GM21576 (cell line): ENCODE measurements around the gene IFNLR1.
A peak's percentile ranks its signal among the peaks of the same experiment; 100 is the strongest.

Experiments used
- ATAC-seq: cut with Tn5 transposase; IDR thresholded peaks from one replicate; pipeline ENCODE4 v1.9.1; 2021; ENCODE audit warnings: mild to moderate bottlenecking, moderate library complexity; ENCODE audit not compliant: unreplicated experiment

IFNLR1 gene

GRCh38 chr1:24206516-24207394, 19.7 kb upstream of the IFNLR1 start:
- no peak for ATAC-seq

GRCh38 chr1:24206083-24206464, 19.0 kb upstream of the IFNLR1 start:
- no peak for ATAC-seq

GRCh38 chr1:24205345-24206082, 18.4 kb upstream of the IFNLR1 start:
- ATAC-seq = no peak

- no peak for ATAC-seq
Measured at GRCh38 chr1:24204116-24204515, 17.0 kb upstream of the IFNLR1 start.

- no peak for ATAC-seq
Measured at GRCh38 chr1:24203404-24203803, 16.3 kb upstream of the IFNLR1 start.

- ATAC-seq = no peak
Measured at GRCh38 chr1:24202987-24203386, 15.9 kb upstream of the IFNLR1 start.

GRCh38 chr1:24202556-24202955, 15.5 kb upstream of the IFNLR1 start:
- ATAC-seq = no peak

- no peak for ATAC-seq
Measured at GRCh38 chr1:24201941-24202440, 14.9 kb upstream of the IFNLR1 start.

GRCh38 chr1:24199291-24199900, 12.3 kb upstream of the IFNLR1 start:
- ATAC-seq = no peak

GRCh38 chr1:24198766-24199165, 11.7 kb upstream of the IFNLR1 start:
- ATAC-seq = no peak

GRCh38 chr1:24195874-24196273, 8.8 kb upstream of the IFNLR1 start:
- no peak for ATAC-seq

- ATAC-seq = no peak
Measured at GRCh38 chr1:24195136-24195535, 8.0 kb upstream of the IFNLR1 start.

GRCh38 chr1:24193046-24193445, 6.0 kb upstream of the IFNLR1 start:
- no peak for ATAC-seq

- no peak for ATAC-seq
Measured at GRCh38 chr1:24191860-24192259, 4.8 kb upstream of the IFNLR1 start.

GRCh38 chr1:24190983-24191461, 3.9 kb upstream of the IFNLR1 start:
- ATAC-seq = peak; percentile 50

- ATAC-seq = no peak
Measured at GRCh38 chr1:24189528-24189927, 2.4 kb upstream of the IFNLR1 start.

- no peak for ATAC-seq
Measured at GRCh38 chr1:24186711-24186992, 437 bp downstream of the IFNLR1 start.

GRCh38 chr1:24186031-24186710, 918 bp downstream of the IFNLR1 start:
- ATAC-seq = no peak

GRCh38 chr1:24185076-24185475, 2.0 kb downstream of the IFNLR1 start:
- no peak for ATAC-seq

GRCh38 chr1:24182061-24182460, 5.0 kb downstream of the IFNLR1 start:
- no peak for ATAC-seq

GRCh38 chr1:24181619-24182018, 5.5 kb downstream of the IFNLR1 start:
- no peak for ATAC-seq
